Measurements from ENCODE around the gene EYA4. TPM values are rescaled to one million over a fixed set of nuclear protein-coding genes. Genes with fewer than 3 reads are reported as not detected.

EYA4 gene
- total RNA-seq, 1 experiment from 2014 or later, result 10.0 TPM

GRCh38 chr6:133548423-133549159 lies 307.4 kb downstream of the EYA4 start:
- Histone ChIP-seq H3K79me2 (ENCODE audit: low read length) (no peaks in the 10 kb centered on the region), H2AFZ (ENCODE audit: low read length) (no peak overlapping the region), H3K36me3 (ENCODE audit: low read depth, low read length) (no peaks in the 10 kb centered on the region), H3F3A (ENCODE audit: low read length, unreplicated experiment) (no peaks in the 10 kb centered on the region), H3K27me3 (ENCODE audit: low read length) (no peaks in the 10 kb centered on the region), H3K9me3 (ENCODE audit: low read length) (no peaks in the 10 kb centered on the region), H3K4me1 (ENCODE audit: insufficient read depth, low read length) (peaks cover 11% of the 10 kb centered on the region), H3K9ac (ENCODE audit: low read length) (no peak overlapping the region), H3K4me2 (ENCODE audit: low read length) (no peak overlapping the region), H3K4me3 (ENCODE audit: low read length) (no peak overlapping the region), H3K27ac (ENCODE audit: low read length) (no peak overlapping the region), H3K9me2 (replicated peaks; ENCODE audit: low read length) (no peaks in the 10 kb centered on the region), H4K20me1 (ENCODE audit: low read length) (no peaks in the 10 kb centered on the region)
- intact Hi-C loops (cut with micrococcal nuclease), result no loop called here
- ChIA-PET POLR2A (ENCODE audit: unreplicated experiment) (no interaction called here), CTCF (no interaction called here)
- TF ChIP-seq CTCF (conservative IDR thresholded peaks at IDR 0.05; ENCODE audit: low read depth, low read length) (no peak), EZH2phosphoT487 (IDR thresholded peaks at IDR 0.05; ENCODE audit: borderline replicate concordance, low read length) (no peak), EZH2 (IDR thresholded peaks at IDR 0.05; ENCODE audit: low read length, unreplicated experiment) (no peak)
- no TSS peak for BruUV-seq (replicated peaks)
- no peak for ATAC-seq
- DNase-seq, result no peak

GRCh38 chr6:133549371-133549801 lies 308.2 kb downstream of the EYA4 start:
- CTCF ChIA-PET, result no interaction called here

More at GRCh38 chr6:133549371-133549801, 308.2 kb downstream of the EYA4 start:
- no peaks in the 10 kb centered on the region for H3K27me3 ChIP-seq (ENCODE audit: low read length)
- H3K36me3 ChIP-seq (ENCODE audit: low read depth, low read length), result no peaks in the 10 kb centered on the region
- intact Hi-C loops (cut with micrococcal nuclease), result no loop called here
- no peaks in the 10 kb centered on the region for H3K9me3 ChIP-seq (ENCODE audit: low read length)
- H4K20me1 ChIP-seq (ENCODE audit: low read length), result no peaks in the 10 kb centered on the region
- H3K9ac ChIP-seq (ENCODE audit: low read length), result no peak overlapping the region
- no TSS peak for BruUV-seq (replicated peaks)
- no peak for TF ChIP-seq CTCF (conservative IDR thresholded peaks at IDR 0.05; ENCODE audit: low read depth, low read length)
- H3K9me2 ChIP-seq (replicated peaks; ENCODE audit: low read length), result no peaks in the 10 kb centered on the region
- H2AFZ ChIP-seq (ENCODE audit: low read length), result no peak overlapping the region
- no peak overlapping the region for H3K4me3 ChIP-seq (ENCODE audit: low read length)
- no peaks in the 10 kb centered on the region for H3K79me2 ChIP-seq (ENCODE audit: low read length)
- DNase-seq (no peak), ATAC-seq (no peak)
- no peaks in the 10 kb centered on the region for H3F3A ChIP-seq (ENCODE audit: low read length, unreplicated experiment)
- no peak overlapping the region for H3K4me2 ChIP-seq (ENCODE audit: low read length)
- H3K4me1 ChIP-seq (ENCODE audit: insufficient read depth, low read length), result peaks cover 11% of the 10 kb centered on the region
- no peak overlapping the region for H3K27ac ChIP-seq (ENCODE audit: low read length)
- POLR2A ChIA-PET (ENCODE audit: unreplicated experiment), result no interaction called here

Measured in PC-3 (cell line).